Liver (tissue), 9 donors: ENCODE measurements around the gene DMPK. TPM values are rescaled to one million over a fixed set of nuclear protein-coding genes. Genes with fewer than 3 reads are reported as not detected.

Experiments
- DNase-seq: peaks from one replicate; pipeline ENCODE4 v3.0.0-alpha.2; 2017; ENCODE audit warnings: low spot score
- H3K27ac ChIP-seq, 2 donors: one replicate each; pipeline ENCODE4 v1.7.0; 2013; ENCODE audit warnings: inconsistent platforms in 2 of 2, low read length in 2 of 2, control low read depth in 1 of 2, low read depth in 1 of 2, mild to moderate bottlenecking in 1 of 2
- H3K27me3 ChIP-seq, 4 donors: one replicate each; pipeline versions ENCODE4 v1.6.1 to v1.7.0; 2013; ENCODE audit warnings: low read length in 3 of 4, inconsistent platforms in 1 of 4, mild to moderate bottlenecking in 1 of 4, moderate library complexity in 1 of 4; ENCODE audit not compliant: control insufficient read depth in 4 of 4, insufficient read depth in 4 of 4
- H3K36me3 ChIP-seq, 4 donors: one replicate each; pipeline versions ENCODE4 v1.6.1 to v1.7.0; 2013; ENCODE audit warnings: low read length in 3 of 4, mild to moderate bottlenecking in 3 of 4, low read depth in 1 of 4, moderate library complexity in 1 of 4; ENCODE audit not compliant: control insufficient read depth in 4 of 4, insufficient read depth in 3 of 4
- H3K4me1 ChIP-seq, 4 donors: one replicate each; pipeline versions ENCODE4 v1.6.1 to v1.7.0; 2013; ENCODE audit warnings: low read length in 3 of 4, mild to moderate bottlenecking in 3 of 4, moderate library complexity in 1 of 4; ENCODE audit not compliant: control insufficient read depth in 4 of 4, insufficient read depth in 4 of 4
- H3K4me3 ChIP-seq, 3 donors: one replicate each; pipeline versions ENCODE4 v1.6.1 to v1.7.0; 2013; ENCODE audit warnings: low read length in 3 of 3, control low read depth in 1 of 3, low read depth in 1 of 3, mild to moderate bottlenecking in 1 of 3
- H3K9ac ChIP-seq, 2 donors: one replicate each; pipeline ENCODE4 v1.7.0; 2013; ENCODE audit warnings: low read length in 2 of 2, mild to moderate bottlenecking in 2 of 2, moderate library complexity in 2 of 2, control low read depth in 1 of 2, low read depth in 1 of 2
- H3K9me3 ChIP-seq, 4 donors: one replicate each; pipeline versions ENCODE4 v1.6.1 to v1.7.0; 2013; ENCODE audit warnings: low read length in 3 of 4; ENCODE audit not compliant: control insufficient read depth in 4 of 4
- ATF3 ChIP-seq: IDR thresholded peaks from 2 replicates; pipeline ENCODE4 v1.6.1; 2016; ENCODE audit warnings: antibody characterized with exemption
- EGR1 ChIP-seq, 2 donors: IDR thresholded peaks; 2 replicates each; pipeline ENCODE4 v1.6.1; 2016 to 2018; ENCODE audit warnings: antibody characterized with exemption in 2 of 2, low read depth in 2 of 2
- FOXA1 ChIP-seq: IDR thresholded peaks from 2 replicates; pipeline ENCODE4 v1.6.1; 2016; ENCODE audit warnings: antibody characterized with exemption
- FOXA2 ChIP-seq: IDR thresholded peaks from 2 replicates; pipeline ENCODE4 v1.6.1; 2016; ENCODE audit warnings: antibody characterized with exemption
- GABPA ChIP-seq, 2 donors: IDR thresholded peaks in 1 of 2; conservative IDR thresholded peaks in 1 of 2; 2 replicates each; pipeline ENCODE4 v1.6.1; 2016; ENCODE audit warnings: antibody characterized with exemption in 2 of 2, mild to moderate bottlenecking in 1 of 2, moderate library complexity in 1 of 2
- HNF4A ChIP-seq, 2 donors: conservative IDR thresholded peaks; 2 replicates each; pipeline ENCODE4 v1.6.1; 2016; ENCODE audit warnings: antibody characterized with exemption in 2 of 2, mild to moderate bottlenecking in 2 of 2
- HNF4G ChIP-seq: IDR thresholded peaks from 2 replicates; pipeline ENCODE4 v1.6.1; 2016; ENCODE audit warnings: antibody characterized with exemption
- JUND ChIP-seq, 2 donors: IDR thresholded peaks; 2 replicates each; pipeline ENCODE4 v1.6.1; 2016; ENCODE audit warnings: antibody characterized with exemption in 2 of 2
- MAX ChIP-seq: IDR thresholded peaks from 2 replicates; pipeline ENCODE4 v1.6.1; 2016; ENCODE audit warnings: antibody characterized with exemption
- NR2F2 ChIP-seq: IDR thresholded peaks from 2 replicates; pipeline ENCODE4 v1.6.1; 2016; ENCODE audit warnings: antibody characterized with exemption
- RAD21 ChIP-seq, 2 donors: IDR thresholded peaks; 2 replicates each; pipeline ENCODE4 v1.6.1; 2016; ENCODE audit warnings: antibody characterized with exemption in 2 of 2, mild to moderate bottlenecking in 2 of 2
- REST ChIP-seq: IDR thresholded peaks from 2 replicates; pipeline ENCODE4 v1.6.1; 2016; ENCODE audit warnings: antibody characterized with exemption, mild to moderate bottlenecking
- RXRA ChIP-seq, 2 donors: IDR thresholded peaks; 2 replicates each; pipeline ENCODE4 v1.6.1; 2017 to 2018; ENCODE audit warnings: antibody characterized with exemption in 2 of 2, mild to moderate bottlenecking in 1 of 2
- SP1 ChIP-seq: IDR thresholded peaks from 2 replicates; pipeline ENCODE4 v1.6.1; 2018; ENCODE audit warnings: antibody characterized with exemption, mild to moderate bottlenecking
- TAF1 ChIP-seq: conservative IDR thresholded peaks from 2 replicates; pipeline ENCODE4 v1.6.1; 2016; ENCODE audit warnings: antibody characterized with exemption, mild to moderate bottlenecking
- YY1 ChIP-seq: IDR thresholded peaks from 2 replicates; pipeline ENCODE4 v1.6.1; 2016; ENCODE audit warnings: antibody characterized with exemption, mild to moderate bottlenecking
- WGBS: extraction: QIAGEN DNeasy Blood & Tissue Kit; methylation state at CpG from one replicate; pipeline ENCODE4 v1.1.7; 2013; 5-methylcytosine and 5-hydroxymethylcytosine counted together
- polyA plus RNA-seq, 2 donors: library from polyadenylated mRNA; stranded (reverse) in 1 of 2; unstranded in 1 of 2; fragments of 200-250 nt in 1 of 2; fragments of >200 nt in 1 of 2; fragmentation: Nextera tagmentation in 1 of 2; extraction: Ambion mirVana in 1 of 2; gene quantifications; one replicate each; pipeline versions ENCODE4 v1.2.1 to v1.2.3, GENCODE V29; 2013 to 2015
- total RNA-seq, 2 donors: library from RNA; depleted of rRNA; stranded (reverse); fragments of >200 nt; gene quantifications; one replicate each; pipeline ENCODE4 v1.2.3, GENCODE V29; 2014
- TF ChIP-seq, protein P1 (sequence below): fragments of 150-350 bp; IDR thresholded peaks from 2 replicates; pipeline ENCODE4 v1.5.1; 2017; ENCODE audit warnings: improper control_type of control experiment, low read depth, low read length; ENCODE audit not compliant: missing input control
- TF ChIP-seq, protein P2 (sequence below): IDR thresholded peaks from 2 replicates; pipeline ENCODE4 v1.6.1; 2016; ENCODE audit warnings: antibody characterized with exemption
- donor health status: healthy.
- donor health status: healthy.
- donor health status: healthy.
- donor health status: healthy.
- donor health status: healthy.

Gene DMPK
- total and polyA plus RNA-seq, 4 donors: 1.8 to 12.5 (median 6.1) TPM

- no peak for TF ChIP-seq ATF3
- TF ChIP-seq FOXA1: no peak
- no peak for TF ChIP-seq HNF4A (conservative IDR thresholded peaks at IDR 0.05)
- no peak for TF ChIP-seq TAF1
- no peak for TF ChIP-seq RXRA (IDR thresholded peaks at IDR 0.05)
- TF ChIP-seq, protein P1, sequence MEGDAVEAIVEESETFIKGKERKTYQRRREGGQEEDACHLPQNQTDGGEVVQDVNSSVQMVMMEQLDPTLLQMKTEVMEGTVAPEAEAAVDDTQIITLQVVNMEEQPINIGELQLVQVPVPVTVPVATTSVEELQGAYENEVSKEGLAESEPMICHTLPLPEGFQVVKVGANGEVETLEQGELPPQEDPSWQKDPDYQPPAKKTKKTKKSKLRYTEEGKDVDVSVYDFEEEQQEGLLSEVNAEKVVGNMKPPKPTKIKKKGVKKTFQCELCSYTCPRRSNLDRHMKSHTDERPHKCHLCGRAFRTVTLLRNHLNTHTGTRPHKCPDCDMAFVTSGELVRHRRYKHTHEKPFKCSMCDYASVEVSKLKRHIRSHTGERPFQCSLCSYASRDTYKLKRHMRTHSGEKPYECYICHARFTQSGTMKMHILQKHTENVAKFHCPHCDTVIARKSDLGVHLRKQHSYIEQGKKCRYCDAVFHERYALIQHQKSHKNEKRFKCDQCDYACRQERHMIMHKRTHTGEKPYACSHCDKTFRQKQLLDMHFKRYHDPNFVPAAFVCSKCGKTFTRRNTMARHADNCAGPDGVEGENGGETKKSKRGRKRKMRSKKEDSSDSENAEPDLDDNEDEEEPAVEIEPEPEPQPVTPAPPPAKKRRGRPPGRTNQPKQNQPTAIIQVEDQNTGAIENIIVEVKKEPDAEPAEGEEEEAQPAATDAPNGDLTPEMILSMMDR: no peak
- TF ChIP-seq GABPA (IDR thresholded peaks at IDR 0.05 in 1 of 2, conservative IDR thresholded peaks at IDR 0.05 in 1 of 2): no peak
- TF ChIP-seq YY1: no peak
Measured at GRCh38 chr19:45823182-45823581, 40.9 kb upstream of the DMPK start (continued).

- no peak overlapping the region for H3K9ac ChIP-seq
- no peaks in the 10 kb centered on the region for H3K9me3 ChIP-seq
- no peak for DNase-seq
- WGBS: 98% methylated on average over 5 of the region's 5 CpGs
- no peaks in the 10 kb centered on the region for H3K4me1 ChIP-seq
- no peak overlapping the region for H3K4me3 ChIP-seq
- H3K36me3 ChIP-seq: peaks cover 22 to 76% (median 29%) of the 10 kb centered on the region in 4 donors
- H3K27ac ChIP-seq: no peak overlapping the region
- TF ChIP-seq RXRA (IDR thresholded peaks at IDR 0.05) (no peak), YY1 (no peak), EGR1 (IDR thresholded peaks at IDR 0.05; ENCODE audit: low read depth in 2 of 2) (no peak), RAD21 (IDR thresholded peaks at IDR 0.05) (no peak), TAF1 (no peak), NR2F2 (no peak), SP1 (no peak), HNF4A (conservative IDR thresholded peaks at IDR 0.05) (no peak), MAX (no peak), JUND (IDR thresholded peaks at IDR 0.05) (no peak), FOXA2 (no peak), FOXA1 (no peak), GABPA (IDR thresholded peaks at IDR 0.05 in 1 of 2, conservative IDR thresholded peaks at IDR 0.05 in 1 of 2) (no peak), ATF3 (no peak), REST (no peak), HNF4G (no peak)
- TF ChIP-seq, protein P2, sequence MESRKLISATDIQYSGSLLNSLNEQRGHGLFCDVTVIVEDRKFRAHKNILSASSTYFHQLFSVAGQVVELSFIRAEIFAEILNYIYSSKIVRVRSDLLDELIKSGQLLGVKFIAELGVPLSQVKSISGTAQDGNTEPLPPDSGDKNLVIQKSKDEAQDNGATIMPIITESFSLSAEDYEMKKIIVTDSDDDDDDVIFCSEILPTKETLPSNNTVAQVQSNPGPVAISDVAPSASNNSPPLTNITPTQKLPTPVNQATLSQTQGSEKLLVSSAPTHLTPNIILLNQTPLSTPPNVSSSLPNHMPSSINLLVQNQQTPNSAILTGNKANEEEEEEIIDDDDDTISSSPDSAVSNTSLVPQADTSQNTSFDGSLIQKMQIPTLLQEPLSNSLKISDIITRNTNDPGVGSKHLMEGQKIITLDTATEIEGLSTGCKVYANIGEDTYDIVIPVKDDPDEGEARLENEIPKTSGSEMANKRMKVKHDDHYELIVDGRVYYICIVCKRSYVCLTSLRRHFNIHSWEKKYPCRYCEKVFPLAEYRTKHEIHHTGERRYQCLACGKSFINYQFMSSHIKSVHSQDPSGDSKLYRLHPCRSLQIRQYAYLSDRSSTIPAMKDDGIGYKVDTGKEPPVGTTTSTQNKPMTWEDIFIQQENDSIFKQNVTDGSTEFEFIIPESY: no peak
- TF ChIP-seq, protein P1: no peak
- H3K27me3 ChIP-seq: no peaks in the 10 kb centered on the region
Measured at GRCh38 chr19:45822716-45823115, 40.4 kb upstream of the DMPK start.
